Prostate gland (tissue), 2 donors: ENCODE results near the gene GPBP1L1. TPM values are rescaled to one million over a fixed set of nuclear protein-coding genes. Genes with fewer than 3 reads are reported as not detected.

Experiments used
- DNase-seq: peaks from one replicate; pipeline ENCODE4 v3.0.0-alpha.2; 2019; ENCODE audit warnings: low spot score
- H3K27ac ChIP-seq, 2 donors: fragments of 200-600 bp; sonication (generic); 2 replicates each; pipeline ENCODE4 v1.5.1; 2017 to 2019
- H3K27me3 ChIP-seq: fragments of 200-600 bp; sonication (generic); replicated peaks from 2 replicates; pipeline ENCODE4 v1.5.1; 2019; ENCODE audit not compliant: insufficient read depth
- H3K36me3 ChIP-seq, 2 donors: fragments of 200-600 bp; sonication (generic); 1 replicate in 1 of 2; 2 replicates in 1 of 2; pipeline versions ENCODE4 v1.5.1 to v1.8.1; 2017 to 2019
- H3K4me1 ChIP-seq: fragments of 200-600 bp; sonication (generic); replicated peaks from 2 replicates; pipeline ENCODE4 v1.5.1; 2019
- H3K4me3 ChIP-seq, 2 donors: fragments of 200-600 bp; sonication (generic); 2 replicates each; pipeline ENCODE4 v1.5.1; 2017 to 2019
- H3K9me3 ChIP-seq: fragments of 200-600 bp; sonication (generic); 2 replicates; pipeline ENCODE4 v1.5.1; 2017
- CTCF ChIP-seq, 4 experiments: fragments of 200-600 bp in 2 of 4; fragments of 450-650 bp in 2 of 4; sonication (generic) in 2 of 4; IDR thresholded peaks; 1 replicate in 3 of 4; 2 replicates in 1 of 4; pipeline ENCODE4 v1.5.1; 2016 to 2019; ENCODE audit warnings: antibody characterized with exemption in 4 of 4, mild to moderate bottlenecking in 2 of 4, moderate library complexity in 2 of 4
- POLR2A ChIP-seq: fragments of 450-650 bp; IDR thresholded peaks from one replicate; pipeline ENCODE4 v1.6.1; 2016; ENCODE audit warnings: antibody characterized with exemption, mild to moderate bottlenecking
- POLR2AphosphoS5 ChIP-seq: sonication (generic); formaldehyde crosslinking; IDR thresholded peaks from one replicate; pipeline ENCODE4 v1.6.1; 2017; ENCODE audit warnings: antibody characterized with exemption
- WGBS: methylation state at CpG from one replicate; pipeline ENCODE4 v1.1.5; 2018; 5-methylcytosine and 5-hydroxymethylcytosine counted together
- intact Hi-C: fragments of 100-400 bp; cut with DNase I; formaldehyde crosslinking; loops from one replicate; pipeline ENCODE4 v1.14.2; 2022
- total RNA-seq, 2 donors: library from RNA; depleted of rRNA; stranded (reverse); fragments of >200 nt; gene quantifications; one replicate each; pipeline ENCODE4 v1.1.0, GENCODE V29; 2016

Gene GPBP1L1
- total RNA-seq, 2 donors from 2014 or later = 120 to 153 TPM

GRCh38 chr1:45621501-45621836 is 64.9 kb downstream of the GPBP1L1 start:
- H3K27me3 ChIP-seq = no peaks in the 10 kb centered on the region
- H3K27ac ChIP-seq = peak overlapping the region in 1 of 2 donors; percentile 63
- H3K36me3 ChIP-seq = peaks cover 4 to 10% of the 10 kb centered on the region in 2 donors
- intact Hi-C loops = no loop called here
- H3K9me3 ChIP-seq = no peaks in the 10 kb centered on the region
- WGBS = 51% methylated on average over 3 of the region's 3 CpGs
- H3K4me3 ChIP-seq = no peak overlapping the region
- H3K4me1 ChIP-seq = no peaks in the 10 kb centered on the region
- no peak for DNase-seq
- TF ChIP-seq POLR2A (no peak), CTCF (IDR thresholded peaks at IDR 0.05) (no peak), POLR2AphosphoS5 (no peak)

GRCh38 chr1:45620588-45621500 is 65.5 kb downstream of the GPBP1L1 start:
- no peak overlapping the region for H3K4me3 ChIP-seq
- intact Hi-C loops = no loop called here
- DNase-seq = no peak
- WGBS = 89% methylated on average over 17 of the region's 17 CpGs
- no peaks in the 10 kb centered on the region for H3K4me1 ChIP-seq
- TF ChIP-seq CTCF (IDR thresholded peaks at IDR 0.05) (no peak), POLR2A (no peak), POLR2AphosphoS5 (no peak)
- peaks cover 7 to 16% of the 10 kb centered on the region in 2 donors for H3K36me3 ChIP-seq
- H3K27me3 ChIP-seq = no peaks in the 10 kb centered on the region
- peak overlapping the region; percentile 30 to 63 for H3K27ac ChIP-seq
- no peaks in the 10 kb centered on the region for H3K9me3 ChIP-seq

- Histone ChIP-seq H3K9me3 (no peaks in the 10 kb centered on the region), H3K36me3 (peaks cover 7 to 27% of the 10 kb centered on the region in 2 donors), H3K4me3 (no peak overlapping the region), H3K4me1 (no peaks in the 10 kb centered on the region), H3K27me3 (no peaks in the 10 kb centered on the region), H3K27ac (peak overlapping the region in 1 of 2 donors; percentile 63)
- intact Hi-C loops = no loop called here
- TF ChIP-seq POLR2A (no peak), CTCF (IDR thresholded peaks at IDR 0.05) (no peak), POLR2AphosphoS5 (peak; percentile 53)
- WGBS = 60% methylated on average over 8 of the region's 8 CpGs
- no peak for DNase-seq
These were observed 67.0 kb downstream of the GPBP1L1 start for GRCh38 chr1:45619149-45619921.

GRCh38 chr1:45617618-45618017 is 68.7 kb downstream of the GPBP1L1 start:
- no peaks in the 10 kb centered on the region for H3K27me3 ChIP-seq
- intact Hi-C loops = no loop called here
- H3K36me3 ChIP-seq = peaks cover 7 to 27% of the 10 kb centered on the region in 2 donors
- WGBS = 81% methylated on average over 4 of the region's 4 CpGs
- H3K27ac ChIP-seq = no peak overlapping the region
- no peaks in the 10 kb centered on the region for H3K4me1 ChIP-seq
- H3K4me3 ChIP-seq = no peak overlapping the region
- TF ChIP-seq POLR2AphosphoS5 (no peak), POLR2A (no peak), CTCF (IDR thresholded peaks at IDR 0.05) (no peak)
- DNase-seq = no peak
- H3K9me3 ChIP-seq = no peaks in the 10 kb centered on the region
